ENCODE data around the gene RAB3A.

RAB3A gene

GRCh38 chr19:18190278-18190677 is 13.6 kb downstream of the RAB3A start:
- Histone ChIP-seq H3K9me3 (ENCODE audit: insufficient read depth, low read length, severe bottlenecking) (no peaks in the 10 kb centered on the region), H3K4me3 (ENCODE audit: low read depth in 1 of 2, low read length in 2 of 2) (no peak overlapping the region), H3K4me1 (ENCODE audit: insufficient read depth, low read length) (peaks cover 26% of the 10 kb centered on the region), H3K36me3 (ENCODE audit: insufficient read depth, low read length) (peaks cover 3% of the 10 kb centered on the region; the same call in 1 of the 2 replicates), H3K79me2 (ENCODE audit: insufficient read depth, low read length) (peaks cover 10% of the 10 kb centered on the region), H3K27me3 (ENCODE audit: insufficient read depth, low read length, poor library complexity) (no peaks in the 10 kb centered on the region), H4K20me1 (ENCODE audit: insufficient read depth, low read length) (0 out of 2 replicates have a peak, but pooled peaks cover 4% of the 10 kb centered on the region), H3K27ac (ENCODE audit: low read length) (no peak overlapping the region), H2AFZ (ENCODE audit: low read depth, low read length) (no peak overlapping the region), H3K9ac (ENCODE audit: low read depth, low read length) (no peak overlapping the region), H3K4me2 (ENCODE audit: insufficient read depth, low read length) (no peak overlapping the region)
- ATAC-seq (ENCODE audit: insufficient read depth, low read depth) (no peak), DNase-seq (no peak)
- TF ChIP-seq CTCF (IDR thresholded peaks at IDR 0.05; ENCODE audit: borderline replicate concordance, extremely low read depth, low read length, poor library complexity, severe bottlenecking) (no peak), EZH2 (IDR thresholded peaks at IDR 0.05; ENCODE audit: borderline replicate concordance, low read depth, low read length, severe bottlenecking) (no peak)

GRCh38 chr19:18185538-18185937 is 18.3 kb downstream of the RAB3A start:
- H3K79me2 ChIP-seq (ENCODE audit: insufficient read depth, low read length) = no peaks in the 10 kb centered on the region
- no peak overlapping the region for H2AFZ ChIP-seq (ENCODE audit: low read depth, low read length)
- H3K4me2 ChIP-seq (ENCODE audit: insufficient read depth, low read length) = no peak overlapping the region
- no peak overlapping the region for H3K4me3 ChIP-seq (ENCODE audit: low read depth in 1 of 2, low read length in 2 of 2)
- H3K27me3 ChIP-seq (ENCODE audit: insufficient read depth, low read length, poor library complexity) = no peaks in the 10 kb centered on the region
- no peaks in the 10 kb centered on the region for H3K36me3 ChIP-seq (ENCODE audit: insufficient read depth, low read length)
- H3K9ac ChIP-seq (ENCODE audit: low read depth, low read length) = no peak overlapping the region
- H3K9me3 ChIP-seq (ENCODE audit: insufficient read depth, low read length, severe bottlenecking) = no peaks in the 10 kb centered on the region
- no peak for ATAC-seq (ENCODE audit: insufficient read depth, low read depth)
- no peak for TF ChIP-seq CTCF (IDR thresholded peaks at IDR 0.05; ENCODE audit: borderline replicate concordance, extremely low read depth, low read length, poor library complexity, severe bottlenecking)
- no peak for DNase-seq
- H4K20me1 ChIP-seq (ENCODE audit: insufficient read depth, low read length) = no peaks in the 10 kb centered on the region
- H3K4me1 ChIP-seq (ENCODE audit: insufficient read depth, low read length) = no peaks in the 10 kb centered on the region
- no peak overlapping the region for H3K27ac ChIP-seq (ENCODE audit: low read length)

- Histone ChIP-seq H4K20me1 (ENCODE audit: insufficient read depth, low read length) (no peaks in the 10 kb centered on the region), H2AFZ (ENCODE audit: low read depth, low read length) (no peak overlapping the region), H3K4me3 (ENCODE audit: low read depth in 1 of 2, low read length in 2 of 2) (no peak overlapping the region), H3K79me2 (ENCODE audit: insufficient read depth, low read length) (no peaks in the 10 kb centered on the region), H3K27me3 (ENCODE audit: insufficient read depth, low read length, poor library complexity) (no peaks in the 10 kb centered on the region), H3K4me2 (ENCODE audit: insufficient read depth, low read length) (no peak overlapping the region), H3K9me3 (ENCODE audit: insufficient read depth, low read length, severe bottlenecking) (no peaks in the 10 kb centered on the region), H3K4me1 (ENCODE audit: insufficient read depth, low read length) (no peaks in the 10 kb centered on the region), H3K27ac (ENCODE audit: low read length) (no peak overlapping the region), H3K36me3 (ENCODE audit: insufficient read depth, low read length) (no peaks in the 10 kb centered on the region), H3K9ac (ENCODE audit: low read depth, low read length) (no peak overlapping the region)
- no peak for DNase-seq
- TF ChIP-seq EZH2 (IDR thresholded peaks at IDR 0.05; ENCODE audit: borderline replicate concordance, low read depth, low read length, severe bottlenecking) (no peak), CTCF (IDR thresholded peaks at IDR 0.05; ENCODE audit: borderline replicate concordance, extremely low read depth, low read length, poor library complexity, severe bottlenecking) (no peak)
- ATAC-seq (ENCODE audit: insufficient read depth, low read depth) = no peak
These were observed 20.3 kb downstream of the RAB3A start for GRCh38 chr19:18183529-18183928.

- Histone ChIP-seq H3K36me3 (ENCODE audit: insufficient read depth, low read length) (no peaks in the 10 kb centered on the region), H3K27ac (ENCODE audit: low read length) (no peak overlapping the region)
These were observed 23.9 kb downstream of the RAB3A start for GRCh38 chr19:18179957-18180356.

More at GRCh38 chr19:18179957-18180356, 23.9 kb downstream of the RAB3A start:
- no peaks in the 10 kb centered on the region for H3K4me1 ChIP-seq (ENCODE audit: insufficient read depth, low read length)
- no peaks in the 10 kb centered on the region for H3K79me2 ChIP-seq (ENCODE audit: insufficient read depth, low read length)
- peaks cover 6% of the 10 kb centered on the region for H3K27me3 ChIP-seq (ENCODE audit: insufficient read depth, low read length, poor library complexity)
- ATAC-seq (ENCODE audit: insufficient read depth, low read depth) (no peak), DNase-seq (no peak)
- no peak overlapping the region for H3K4me2 ChIP-seq (ENCODE audit: insufficient read depth, low read length)
- no peak for TF ChIP-seq EZH2 (IDR thresholded peaks at IDR 0.05; ENCODE audit: borderline replicate concordance, low read depth, low read length, severe bottlenecking)
- TF ChIP-seq CTCF (IDR thresholded peaks at IDR 0.05; ENCODE audit: borderline replicate concordance, extremely low read depth, low read length, poor library complexity, severe bottlenecking) = no peak
- no peak overlapping the region for H2AFZ ChIP-seq (ENCODE audit: low read depth, low read length)
- no peak overlapping the region for H3K4me3 ChIP-seq (ENCODE audit: low read depth in 1 of 2, low read length in 2 of 2)
- no peak overlapping the region for H3K9ac ChIP-seq (ENCODE audit: low read depth, low read length)
- no peaks in the 10 kb centered on the region; the same call in 1 of the 2 replicates for H4K20me1 ChIP-seq (ENCODE audit: insufficient read depth, low read length)
- no peaks in the 10 kb centered on the region for H3K9me3 ChIP-seq (ENCODE audit: insufficient read depth, low read length, severe bottlenecking)
